Stimulated activated CD8-positive, alpha-beta memory T cell treated with anti-CD3 and anti-CD28 coated beads, Interleukin-4, amount 100 ng/mL, for 1 hour (primary cell): ENCODE measurements around the gene DNAH6.
"Not testable (repeated sequence)": the region's sequence is repeated elsewhere in the genome, so short reads cannot be mapped to it uniquely, and the experiment has no call there.

Source experiments
- DNase-seq, 2 donors: peaks; one replicate each; pipeline ENCODE4 v3.0.0-alpha.2; 2020; ENCODE audit warnings: low read depth in 2 of 2, low spot score in 1 of 2

The DNAH6 gene

GRCh38 chr2:84516234-84516986 is at the start of gene DNAH6:
Gene DNAH6, plus strand, starts transcription at chr2:84516498. Its CDS starts 1,329 bp downstream, at chr2:84517827.
- peak; percentile 66 to 68 for DNase-seq

GRCh38 chr2:84467389-84467788 is 48.9 kb upstream of the DNAH6 start:
- no peak for DNase-seq

DNA sequence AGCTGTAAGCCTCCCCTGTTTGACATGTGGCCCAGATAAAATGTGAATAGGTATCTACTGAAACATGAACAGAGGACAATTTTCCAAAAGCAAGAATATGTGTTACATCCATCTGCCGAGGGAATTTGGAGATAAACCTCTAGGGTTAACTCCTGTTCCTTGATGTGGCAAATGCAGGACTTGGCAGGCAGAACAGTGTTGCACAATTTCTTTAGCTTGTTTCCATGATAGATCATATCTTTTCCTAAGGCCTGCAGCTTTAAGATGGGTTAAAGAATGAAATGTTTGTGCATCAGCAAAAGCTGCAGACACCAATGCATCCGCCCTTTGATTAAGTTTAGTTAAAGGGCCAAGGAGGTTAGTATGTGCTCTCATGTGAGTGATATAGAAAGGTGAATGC is 43.9 kb upstream of the DNAH6 start:
- DNase-seq, result not testable (repeated sequence)

DNA sequence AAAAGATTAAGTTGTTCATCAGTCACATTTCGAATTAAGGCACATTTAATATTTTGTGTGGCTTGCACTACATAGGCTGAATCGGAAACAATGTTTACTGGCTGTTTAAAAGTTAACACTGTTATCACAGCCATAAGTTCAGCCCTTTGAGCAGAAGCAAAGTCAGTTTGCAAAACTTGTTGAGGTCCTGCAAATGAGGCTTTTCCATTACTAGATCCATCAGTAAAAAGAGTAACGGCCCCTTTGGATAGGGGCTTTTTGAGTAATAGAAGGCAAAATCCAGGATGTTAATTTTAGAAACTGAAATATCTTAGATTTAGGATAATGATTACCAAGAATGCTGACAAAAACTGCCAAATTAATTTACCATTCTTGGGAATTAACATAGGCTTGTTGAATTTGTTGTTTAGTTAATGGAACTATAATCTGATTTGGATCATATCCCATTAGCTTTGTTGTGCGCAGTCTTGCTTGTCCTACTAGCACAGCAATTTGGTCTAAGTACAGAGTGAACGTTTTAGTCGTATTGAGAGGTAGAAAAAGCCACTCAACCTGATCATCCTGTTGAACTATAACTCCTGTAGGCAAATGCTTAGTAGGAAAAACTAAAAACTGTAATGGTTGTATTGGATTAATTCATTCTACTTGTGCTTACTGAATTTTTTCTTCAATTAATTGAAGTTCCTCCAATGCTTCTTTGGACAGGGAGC is 43.3 kb upstream of the DNAH6 start:
- DNase-seq, result no peak

DNA sequence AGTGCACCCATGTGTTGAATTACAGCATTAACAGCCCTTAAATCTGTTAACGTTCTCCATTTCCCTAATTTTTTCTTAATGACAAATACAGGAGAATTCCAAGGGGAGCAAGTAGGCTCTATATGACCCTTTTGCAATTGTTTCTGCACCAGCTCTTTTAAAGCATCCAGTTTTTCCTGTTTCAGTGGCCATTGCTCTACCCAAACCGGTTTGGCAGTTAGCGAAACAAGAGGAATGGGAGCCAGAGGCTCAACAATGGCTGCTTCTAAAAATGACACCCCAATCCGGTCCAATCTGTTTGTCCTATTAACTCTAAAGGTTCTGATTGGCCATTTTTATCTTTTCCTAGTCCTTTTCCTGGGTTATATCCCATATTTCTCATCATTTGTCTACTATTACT is 42.1 kb upstream of the DNAH6 start:
- no peak for DNase-seq

- no peak for DNase-seq
These were observed 38.4 kb upstream of the DNAH6 start for GRCh38 chr2:84477886-84478285.

GRCh38 chr2:84478867-84479266 is 37.4 kb upstream of the DNAH6 start:
- DNase-seq, result no peak

DNA sequence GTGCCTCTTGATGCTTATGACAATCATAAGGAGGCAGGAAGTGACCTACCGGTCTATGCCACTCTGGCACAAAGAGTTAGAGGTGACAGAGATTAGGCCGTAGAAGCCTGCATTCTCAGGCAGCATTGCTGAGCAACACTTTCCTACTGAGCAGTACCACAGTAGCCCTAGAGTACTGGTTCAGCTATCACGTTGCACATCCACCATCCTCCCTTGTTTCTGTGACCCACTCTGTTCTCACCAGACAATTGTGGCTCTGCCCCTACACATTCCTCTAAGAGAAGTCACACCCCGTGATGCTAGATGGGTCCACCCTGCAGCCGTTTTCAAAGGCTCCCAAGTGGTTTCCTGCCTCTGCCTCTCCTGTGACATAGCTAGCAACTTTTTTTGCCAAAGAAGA is 34.6 kb upstream of the DNAH6 start:
- DNase-seq, result no peak

DNA sequence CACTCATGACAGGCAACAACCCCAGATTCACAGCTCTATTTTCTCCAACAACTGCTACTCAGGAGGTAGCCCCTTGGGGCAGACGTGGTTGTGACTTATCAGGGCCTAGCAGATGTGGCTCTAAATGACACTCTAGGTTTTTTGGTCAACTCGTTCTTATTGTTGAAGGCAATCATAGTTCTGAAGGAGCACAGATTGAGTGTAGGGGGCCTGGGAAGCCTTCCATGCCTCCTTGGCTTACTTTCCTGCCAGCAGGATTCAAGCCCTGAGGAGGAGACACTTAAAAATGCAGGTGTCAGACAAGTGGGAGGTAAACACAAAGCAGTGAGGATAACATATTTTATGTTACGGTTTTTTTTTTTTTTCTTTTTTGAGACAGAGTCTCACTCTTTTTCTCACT is 33.7 kb upstream of the DNAH6 start:
- DNase-seq, result no peak

GRCh38 chr2:84483320-84483719 is 33.0 kb upstream of the DNAH6 start:
- no peak for DNase-seq

DNA sequence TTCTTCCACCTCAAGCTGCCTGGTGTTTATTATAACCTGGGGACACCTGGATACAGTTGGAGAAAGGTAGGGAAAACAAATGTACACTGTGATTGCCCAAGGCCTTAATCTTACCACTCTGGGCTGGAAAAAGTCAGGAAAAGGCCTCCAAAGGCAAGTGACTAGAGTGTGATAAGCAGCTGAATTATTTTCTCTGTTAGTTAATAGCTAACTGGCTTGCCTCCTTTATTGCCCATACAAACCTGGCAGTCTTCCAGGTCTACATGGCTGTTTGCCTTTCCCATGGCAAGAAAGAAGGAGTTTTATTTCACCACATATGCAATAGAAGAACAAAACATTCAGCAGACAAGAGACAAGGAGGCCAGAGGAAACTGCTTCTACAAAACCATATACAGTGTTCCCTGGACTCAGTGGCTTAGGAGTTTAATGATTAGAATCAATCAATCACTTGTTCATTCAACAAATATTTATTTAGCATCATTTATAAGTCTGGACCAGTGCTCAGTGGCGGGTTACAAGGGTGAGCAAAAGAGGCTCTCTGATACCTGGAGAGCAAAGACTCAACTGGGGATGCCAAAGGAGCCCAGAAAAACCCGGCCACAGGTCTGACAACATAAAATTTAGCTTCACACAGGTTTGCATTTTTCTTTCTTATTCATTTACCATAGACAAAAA is 29.7 kb upstream of the DNAH6 start:
- DNase-seq, result no peak

DNA sequence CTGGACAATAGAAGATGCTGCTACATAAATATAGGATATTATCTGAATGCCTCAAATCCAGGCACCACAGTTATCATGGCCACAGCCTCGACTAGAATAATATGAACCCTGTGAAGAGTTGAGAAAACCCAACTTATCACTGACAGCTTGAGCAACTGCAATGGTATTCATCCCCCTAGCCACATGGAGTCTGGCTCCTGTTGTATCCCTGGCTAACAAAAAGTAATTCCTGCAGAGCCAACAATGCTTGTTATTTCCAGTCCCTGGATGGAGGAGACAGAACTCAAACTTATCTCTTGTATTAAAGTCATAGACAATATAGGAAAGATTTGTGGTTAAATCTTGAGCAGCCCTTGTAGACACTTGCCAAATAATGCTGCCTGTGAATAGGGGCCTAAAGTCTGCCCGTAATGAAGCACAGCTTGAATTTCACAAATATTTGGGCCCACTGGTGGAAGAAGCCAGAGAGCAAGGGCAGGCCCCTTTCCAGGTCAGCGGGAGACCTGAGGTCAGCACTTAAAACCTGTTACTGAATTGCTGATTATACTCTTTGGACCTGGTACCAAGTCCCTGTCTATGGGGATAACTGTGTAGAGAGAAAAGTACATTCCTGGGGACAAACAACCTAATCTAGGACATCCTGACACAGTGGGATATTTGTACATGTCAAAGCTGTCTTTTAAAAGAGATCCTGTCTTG is 28.9 kb upstream of the DNAH6 start:
- DNase-seq, result no peak

- DNase-seq, result no peak
These were observed 25.0 kb upstream of the DNAH6 start for GRCh38 chr2:84491256-84491655.

- DNase-seq, result no peak
These were observed 24.6 kb upstream of the DNAH6 start for GRCh38 chr2:84491741-84492140.

GRCh38 chr2:84492571-84492970 is 23.7 kb upstream of the DNAH6 start:
- DNase-seq, result no peak

DNA sequence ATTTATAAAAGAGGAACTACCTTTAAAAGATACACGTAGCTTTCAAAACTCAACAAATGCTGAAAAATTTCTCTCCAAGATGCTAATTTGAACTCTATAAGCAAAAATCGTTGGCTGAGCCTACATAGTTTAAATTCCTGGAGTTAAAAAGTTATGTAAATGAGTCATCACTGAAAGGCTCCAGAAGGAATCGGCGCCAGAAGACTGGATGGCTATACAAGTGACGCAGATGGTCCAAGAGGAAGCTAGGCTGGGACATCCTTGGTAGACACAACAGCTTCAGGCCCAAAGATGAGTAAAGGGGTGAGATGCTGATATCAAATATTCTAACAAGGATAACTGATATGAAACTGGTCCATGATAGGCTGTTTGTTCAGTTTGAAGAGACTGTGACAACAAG is 22.8 kb upstream of the DNAH6 start:
- no peak for DNase-seq

DNA sequence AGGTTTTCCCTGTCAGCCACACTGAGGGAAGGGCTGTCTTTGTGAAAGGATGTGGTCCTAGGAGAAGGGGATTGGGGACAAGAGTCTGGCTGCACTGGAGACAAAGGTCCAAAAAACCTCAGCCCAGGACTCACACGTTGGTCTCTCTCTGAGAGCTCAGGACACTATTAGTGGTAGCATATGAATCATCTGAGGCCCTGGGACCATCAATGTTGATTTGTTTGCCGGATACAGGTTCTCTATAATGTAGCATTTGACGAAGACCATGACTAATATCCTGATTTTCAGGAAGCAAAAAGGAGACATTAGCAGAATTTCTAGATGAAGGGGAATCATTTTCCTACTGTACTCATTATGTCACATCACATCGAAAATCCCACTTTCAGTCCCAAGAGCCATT is 22.2 kb upstream of the DNAH6 start:
- DNase-seq, result no peak

GRCh38 chr2:84495539-84496146 is 20.7 kb upstream of the DNAH6 start:
- DNase-seq, result no peak

DNA sequence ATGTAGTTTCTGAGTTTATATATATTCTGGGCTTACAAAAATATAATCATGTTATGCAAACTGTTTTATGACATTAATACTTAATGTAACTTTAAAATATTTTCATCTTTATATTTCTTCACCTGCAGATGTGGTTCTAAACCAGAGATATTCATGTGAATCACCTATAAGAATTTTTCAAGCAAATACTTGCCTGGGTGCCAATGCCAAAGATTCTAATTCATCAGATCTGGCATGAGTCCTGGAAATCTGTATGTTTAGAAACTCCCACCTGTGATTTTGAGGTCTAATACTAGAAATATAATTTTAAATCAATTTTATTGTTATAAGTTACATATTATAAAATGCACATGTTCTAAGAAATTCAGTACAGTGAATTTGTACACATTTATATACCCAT is 19.9 kb upstream of the DNAH6 start:
- DNase-seq, result no peak

DNA sequence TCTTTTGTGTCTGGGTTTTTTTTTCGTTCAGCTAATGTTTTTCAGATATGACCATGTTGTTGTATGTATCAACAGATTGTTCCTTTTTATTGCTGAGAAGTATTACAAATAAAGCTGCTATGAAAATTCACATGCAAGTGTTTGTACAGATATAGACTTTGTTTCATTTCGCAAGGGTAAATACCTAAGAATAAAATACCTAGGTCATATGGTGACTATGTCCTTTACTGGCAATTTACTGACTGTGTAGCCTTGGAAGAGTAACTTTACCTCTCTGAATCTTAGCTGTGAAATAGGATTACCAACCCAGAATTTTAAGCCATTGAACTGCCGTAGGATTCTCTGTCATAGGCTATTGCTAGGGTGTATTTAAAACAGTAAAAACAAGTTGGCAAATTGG is 19.0 kb upstream of the DNAH6 start:
- DNase-seq, result no peak

- no peak for DNase-seq
These were observed 18.0 kb upstream of the DNAH6 start for GRCh38 chr2:84498150-84498799.
